HEK293 (cell line): ENCODE measurements around the gene SNTA1.

Experiments
- CTCF ChIA-PET: fragments of 350-600 bp; formaldehyde crosslinking; extraction: SDS; loops from one replicate; lab custom pipeline; 2021; ENCODE audit warnings: antibody characterized with exemption; lab: Yijun Ruan, JAX
- POLR2A ChIA-PET: fragments of 300-600 bp; formaldehyde crosslinking; extraction: SDS; loops from one replicate; lab custom pipeline; 2020; ENCODE audit warnings: antibody characterized with exemption, inconsistent platforms; lab: Yijun Ruan, JAX
- H3K27ac ChIP-seq: fragments of 200-500 bp; sonication (Bioruptor generic); 2 replicates; pipeline ENCODE4 v1.5.1; 2014; ENCODE audit warnings: low read depth, low read length, control low read depth, inconsistent platforms; ENCODE audit errors: extremely low read depth
- H3K36me3 ChIP-seq, 2 experiments: fragments of 200-500 bp in 1 of 2; sonication (Bioruptor generic) in 1 of 2; 1 replicate in 1 of 2; 2 replicates in 1 of 2; pipeline ENCODE4 v1.5.1; 2014 to 2017; ENCODE audit warnings: inconsistent platforms in 2 of 2, low read length in 2 of 2; ENCODE audit not compliant: control insufficient read depth in 2 of 2, insufficient read depth in 1 of 2
- H3K4me1 ChIP-seq: fragments of 200-500 bp; sonication (Bioruptor generic); 2 replicates; pipeline ENCODE4 v1.5.1; 2014; ENCODE audit warnings: mild to moderate bottlenecking, low read length, inconsistent platforms; ENCODE audit not compliant: control insufficient read depth, insufficient read depth
- H3K4me3 ChIP-seq: 2 replicates; pipeline ENCODE4 v1.5.1; 2011; ENCODE audit warnings: low read depth, mild to moderate bottlenecking, control low read depth, low read length, moderate library complexity
- H3K9me3 ChIP-seq: fragments of 200-500 bp; sonication (Bioruptor generic); 2 replicates; pipeline ENCODE4 v1.5.1; 2014; ENCODE audit warnings: low read depth, low read length, inconsistent platforms; ENCODE audit not compliant: control insufficient read depth, insufficient read depth
- ELK4 ChIP-seq: IDR thresholded peaks from 2 replicates; pipeline ENCODE4 v1.6.1; 2011; ENCODE audit warnings: mild to moderate bottlenecking, low read depth, low read length, borderline replicate concordance
- PRDM1 ChIP-seq: fragments of 450-650 bp; formaldehyde crosslinking; IDR thresholded peaks from 2 replicates; pipeline ENCODE4; 2016; ENCODE audit warnings: missing biosample characterization, missing genetic modification characterization
- SCRT2 ChIP-seq: fragments of 450-650 bp; formaldehyde crosslinking; IDR thresholded peaks from 2 replicates; pipeline ENCODE4 v1.5.1; 2016; ENCODE audit warnings: missing biosample characterization, missing genetic modification characterization
- SETDB1 ChIP-seq: IDR thresholded peaks from one replicate; pipeline ENCODE4 v1.6.1; 2017; ENCODE audit warnings: mild to moderate bottlenecking, low read length, moderate library complexity, mixed read lengths; ENCODE audit not compliant: insufficient read length
- SP7 ChIP-seq: fragments of 450-650 bp; formaldehyde crosslinking; IDR thresholded peaks from 2 replicates; pipeline ENCODE4 v1.5.1; 2016; ENCODE audit warnings: missing biosample characterization, missing genetic modification characterization
- ZBTB1 ChIP-seq: fragments of 450-650 bp; formaldehyde crosslinking; IDR thresholded peaks from 2 replicates; pipeline ENCODE4 v1.5.1; 2016; ENCODE audit warnings: missing biosample characterization, missing genetic modification characterization
- ZBTB10 ChIP-seq: fragments of 450-650 bp; formaldehyde crosslinking; IDR thresholded peaks from 2 replicates; pipeline ENCODE4 v1.5.1; 2016; ENCODE audit warnings: missing biosample characterization, missing genetic modification characterization
- ZBTB48 ChIP-seq: fragments of 450-650 bp; formaldehyde crosslinking; IDR thresholded peaks from 2 replicates; pipeline ENCODE4 v1.5.1; 2016; ENCODE audit warnings: missing biosample characterization, missing genetic modification characterization
- ZNF174 ChIP-seq: fragments of 450-650 bp; formaldehyde crosslinking; IDR thresholded peaks from 2 replicates; pipeline ENCODE4 v1.5.0; 2017; ENCODE audit warnings: missing biosample characterization, mild to moderate bottlenecking, missing genetic modification characterization
- ZNF394 ChIP-seq: fragments of 450-650 bp; formaldehyde crosslinking; IDR thresholded peaks from 2 replicates; pipeline ENCODE4 v1.5.1; 2016; ENCODE audit warnings: missing biosample characterization, missing genetic modification characterization, mild to moderate bottlenecking, moderate library complexity, borderline replicate concordance
- ZNF473 ChIP-seq: fragments of 450-650 bp; formaldehyde crosslinking; IDR thresholded peaks from 2 replicates; pipeline ENCODE4 v1.5.1; 2017; ENCODE audit warnings: missing biosample characterization, missing genetic modification characterization
- ZNF664 ChIP-seq: fragments of 450-650 bp; formaldehyde crosslinking; IDR thresholded peaks from 2 replicates; pipeline ENCODE4 v1.5.1; 2016; ENCODE audit warnings: missing biosample characterization, missing genetic modification characterization
- ZNF707 ChIP-seq: fragments of 450-650 bp; formaldehyde crosslinking; IDR thresholded peaks from 2 replicates; pipeline ENCODE4 v1.5.1; 2016; ENCODE audit warnings: missing biosample characterization, missing genetic modification characterization
- TF ChIP-seq, protein P1 (sequence below): fragments of 450-650 bp; formaldehyde crosslinking; IDR thresholded peaks from 2 replicates; pipeline ENCODE4 v1.5.1; 2017; ENCODE audit warnings: missing biosample characterization, missing genetic modification characterization
- TF ChIP-seq, protein P2 (sequence below): fragments of 450-650 bp; formaldehyde crosslinking; IDR thresholded peaks from 2 replicates; pipeline ENCODE4 v1.5.1; 2017; ENCODE audit warnings: missing biosample characterization, mild to moderate bottlenecking, missing genetic modification characterization, moderate library complexity
- TF ChIP-seq, protein P3 (sequence below): fragments of 450-650 bp; formaldehyde crosslinking; IDR thresholded peaks from 2 replicates; pipeline ENCODE4 v1.5.1; 2016; ENCODE audit warnings: missing biosample characterization, missing genetic modification characterization
- TF ChIP-seq, protein P4 (sequence below): sonication (generic); formaldehyde crosslinking; IDR thresholded peaks from 2 replicates; pipeline ENCODE4 v1.8.1; 2022; ENCODE audit warnings: mild to moderate bottlenecking, moderate library complexity, missing genetic modification reagents
- TF ChIP-seq, protein P5 (sequence below): fragments of 450-650 bp; formaldehyde crosslinking; IDR thresholded peaks from 2 replicates; pipeline ENCODE4 v1.5.1; 2016; ENCODE audit warnings: missing biosample characterization, missing genetic modification characterization, low read depth

Gene SNTA1

DNA sequence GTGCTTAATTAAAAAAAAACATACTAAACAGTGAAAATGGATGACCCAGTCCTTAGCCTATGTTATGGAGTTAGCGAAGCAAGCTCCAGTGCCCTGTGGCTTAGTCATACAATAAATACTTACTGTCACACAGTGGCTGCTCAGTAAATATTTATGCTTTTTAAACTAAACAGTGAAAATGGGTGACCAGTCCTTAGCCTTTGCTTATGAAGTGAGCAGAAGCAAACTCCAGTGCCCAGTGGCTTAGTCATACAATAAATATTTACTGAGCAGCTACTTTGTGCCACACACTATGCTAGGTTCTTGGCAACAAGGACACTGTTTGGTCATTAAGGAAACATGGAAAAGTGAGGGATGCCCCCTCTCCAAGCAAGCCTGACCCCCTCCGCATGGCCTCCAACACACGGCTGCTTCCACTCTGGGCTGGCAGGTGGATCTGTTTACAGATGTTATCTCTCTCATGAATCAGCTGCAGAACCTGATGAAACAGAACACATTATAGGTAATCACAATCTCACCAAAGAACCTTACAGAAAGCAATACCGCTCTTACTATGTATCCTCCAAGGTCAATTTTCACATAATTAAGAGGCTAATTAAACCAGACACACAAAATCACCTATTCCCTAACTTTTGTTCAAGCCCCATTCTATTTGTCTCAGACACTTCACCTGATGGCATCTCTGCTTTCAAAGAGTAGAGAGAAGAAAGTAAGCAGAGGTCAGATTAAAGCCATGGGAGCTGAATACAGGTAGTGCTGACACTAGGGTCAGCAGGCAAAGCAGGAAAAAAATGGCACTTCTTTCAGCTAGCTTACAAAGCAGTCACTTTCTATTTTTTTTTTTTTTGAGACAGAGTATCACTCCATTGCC, 69.6 kb downstream of the SNTA1 start:
- no peak overlapping the region for H3K4me3 ChIP-seq
- ChIA-PET POLR2A (no interaction called here), CTCF (no interaction called here)
- no peaks in the 10 kb centered on the region for H3K9me3 ChIP-seq
- peak; percentile 80; the same call in 1 of the 2 replicates for TF ChIP-seq ZNF664 (tag by site-specific recombination)
- TF ChIP-seq SCRT2: no peak
- H3K4me1 ChIP-seq: no peaks in the 10 kb centered on the region
- no peak overlapping the region for H3K27ac ChIP-seq
- H3K36me3 ChIP-seq: peaks cover 27 to 70% of the 10 kb centered on the region in 2 experiments; a peak in 2 of 3 replicates

- CTCF ChIA-PET: no interaction called here
- Histone ChIP-seq H3K9me3 (no peaks in the 10 kb centered on the region), H3K4me1 (no peaks in the 10 kb centered on the region), H3K36me3 (peaks cover 27 to 63% of the 10 kb centered on the region in 2 experiments; a peak in 2 of 3 replicates), H3K27ac (no peak overlapping the region), H3K4me3 (no peak overlapping the region)
- TF ChIP-seq, protein P1, sequence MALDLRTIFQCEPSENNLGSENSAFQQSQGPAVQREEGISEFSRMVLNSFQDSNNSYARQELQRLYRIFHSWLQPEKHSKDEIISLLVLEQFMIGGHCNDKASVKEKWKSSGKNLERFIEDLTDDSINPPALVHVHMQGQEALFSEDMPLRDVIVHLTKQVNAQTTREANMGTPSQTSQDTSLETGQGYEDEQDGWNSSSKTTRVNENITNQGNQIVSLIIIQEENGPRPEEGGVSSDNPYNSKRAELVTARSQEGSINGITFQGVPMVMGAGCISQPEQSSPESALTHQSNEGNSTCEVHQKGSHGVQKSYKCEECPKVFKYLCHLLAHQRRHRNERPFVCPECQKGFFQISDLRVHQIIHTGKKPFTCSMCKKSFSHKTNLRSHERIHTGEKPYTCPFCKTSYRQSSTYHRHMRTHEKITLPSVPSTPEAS (tag by site-specific recombination): peak; percentile 96
- no peak for TF ChIP-seq ZNF174 (tag by site-specific recombination)
- TF ChIP-seq, protein P2, sequence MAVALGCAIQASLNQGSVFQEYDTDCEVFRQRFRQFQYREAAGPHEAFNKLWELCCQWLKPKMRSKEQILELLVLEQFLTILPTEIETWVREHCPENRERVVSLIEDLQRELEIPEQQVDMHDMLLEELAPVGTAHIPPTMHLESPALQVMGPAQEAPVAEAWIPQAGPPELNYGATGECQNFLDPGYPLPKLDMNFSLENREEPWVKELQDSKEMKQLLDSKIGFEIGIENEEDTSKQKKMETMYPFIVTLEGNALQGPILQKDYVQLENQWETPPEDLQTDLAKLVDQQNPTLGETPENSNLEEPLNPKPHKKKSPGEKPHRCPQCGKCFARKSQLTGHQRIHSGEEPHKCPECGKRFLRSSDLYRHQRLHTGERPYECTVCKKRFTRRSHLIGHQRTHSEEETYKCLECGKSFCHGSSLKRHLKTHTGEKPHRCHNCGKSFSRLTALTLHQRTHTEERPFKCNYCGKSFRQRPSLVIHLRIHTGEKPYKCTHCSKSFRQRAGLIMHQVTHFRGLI (tag by site-specific recombination): no peak
- POLR2A ChIA-PET: no interaction called here
Observed at GRCh38 chr20:33372993-33373441, 70.5 kb downstream of the SNTA1 start.

DNA sequence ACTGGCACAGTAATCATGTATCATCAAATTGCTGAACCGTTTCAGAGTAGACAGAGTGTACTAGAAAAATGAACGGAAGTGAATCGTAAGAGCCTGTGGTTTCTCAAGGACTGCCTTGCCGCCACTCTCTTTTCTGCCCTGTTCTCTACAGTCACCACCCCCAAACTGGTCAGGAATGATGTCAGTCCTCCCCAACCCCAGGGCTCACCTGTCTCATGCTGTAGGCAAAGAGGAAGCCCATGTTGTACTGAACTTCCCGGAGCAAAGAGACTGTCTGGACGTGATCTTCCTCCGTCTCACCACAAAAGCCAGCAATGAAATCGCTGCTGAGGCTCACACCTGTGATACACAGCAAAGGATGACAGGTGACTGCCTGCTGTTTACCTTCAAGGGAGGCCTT, 73.3 kb downstream of the SNTA1 start:
- Histone ChIP-seq H3K4me3 (no peak overlapping the region), H3K27ac (no peak overlapping the region), H3K36me3 (peaks cover 32 to 73% of the 10 kb centered on the region in 2 experiments), H3K9me3 (no peaks in the 10 kb centered on the region), H3K4me1 (no peaks in the 10 kb centered on the region)
- CTCF ChIA-PET: no interaction called here
- POLR2A ChIA-PET: no interaction called here
- TF ChIP-seq, protein P3, sequence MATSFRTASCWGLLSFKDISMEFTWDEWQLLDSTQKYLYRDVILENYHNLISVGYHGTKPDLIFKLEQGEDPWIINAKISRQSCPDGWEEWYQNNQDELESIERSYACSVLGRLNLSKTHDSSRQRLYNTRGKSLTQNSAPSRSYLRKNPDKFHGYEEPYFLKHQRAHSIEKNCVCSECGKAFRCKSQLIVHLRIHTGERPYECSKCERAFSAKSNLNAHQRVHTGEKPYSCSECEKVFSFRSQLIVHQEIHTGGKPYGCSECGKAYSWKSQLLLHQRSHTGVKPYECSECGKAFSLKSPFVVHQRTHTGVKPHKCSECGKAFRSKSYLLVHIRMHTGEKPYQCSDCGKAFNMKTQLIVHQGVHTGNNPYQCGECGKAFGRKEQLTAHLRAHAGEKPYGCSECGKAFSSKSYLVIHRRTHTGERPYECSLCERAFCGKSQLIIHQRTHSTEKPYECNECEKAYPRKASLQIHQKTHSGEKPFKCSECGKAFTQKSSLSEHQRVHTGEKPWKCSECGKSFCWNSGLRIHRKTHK (tag by site-specific recombination): no peak
- no peak for TF ChIP-seq SP7
- no peak for TF ChIP-seq ZNF473
- no peak for TF ChIP-seq ELK4
- no peak for TF ChIP-seq ZBTB48 (tag by site-specific recombination)
- TF ChIP-seq, protein P4, sequence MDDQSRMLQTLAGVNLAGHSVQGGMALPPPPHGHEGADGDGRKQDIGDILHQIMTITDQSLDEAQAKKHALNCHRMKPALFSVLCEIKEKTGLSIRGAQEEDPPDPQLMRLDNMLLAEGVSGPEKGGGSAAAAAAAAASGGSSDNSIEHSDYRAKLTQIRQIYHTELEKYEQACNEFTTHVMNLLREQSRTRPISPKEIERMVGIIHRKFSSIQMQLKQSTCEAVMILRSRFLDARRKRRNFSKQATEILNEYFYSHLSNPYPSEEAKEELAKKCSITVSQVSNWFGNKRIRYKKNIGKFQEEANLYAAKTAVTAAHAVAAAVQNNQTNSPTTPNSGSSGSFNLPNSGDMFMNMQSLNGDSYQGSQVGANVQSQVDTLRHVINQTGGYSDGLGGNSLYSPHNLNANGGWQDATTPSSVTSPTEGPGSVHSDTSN: no peak
- no peak for TF ChIP-seq ZBTB1 (tag by site-specific recombination)
- TF ChIP-seq ZBTB10 (tag by site-specific recombination): no peak
- TF ChIP-seq PRDM1 (tag by site-specific recombination): no peak
- TF ChIP-seq ZNF707: no peak
- TF ChIP-seq SETDB1: no peak
- TF ChIP-seq, protein P5, sequence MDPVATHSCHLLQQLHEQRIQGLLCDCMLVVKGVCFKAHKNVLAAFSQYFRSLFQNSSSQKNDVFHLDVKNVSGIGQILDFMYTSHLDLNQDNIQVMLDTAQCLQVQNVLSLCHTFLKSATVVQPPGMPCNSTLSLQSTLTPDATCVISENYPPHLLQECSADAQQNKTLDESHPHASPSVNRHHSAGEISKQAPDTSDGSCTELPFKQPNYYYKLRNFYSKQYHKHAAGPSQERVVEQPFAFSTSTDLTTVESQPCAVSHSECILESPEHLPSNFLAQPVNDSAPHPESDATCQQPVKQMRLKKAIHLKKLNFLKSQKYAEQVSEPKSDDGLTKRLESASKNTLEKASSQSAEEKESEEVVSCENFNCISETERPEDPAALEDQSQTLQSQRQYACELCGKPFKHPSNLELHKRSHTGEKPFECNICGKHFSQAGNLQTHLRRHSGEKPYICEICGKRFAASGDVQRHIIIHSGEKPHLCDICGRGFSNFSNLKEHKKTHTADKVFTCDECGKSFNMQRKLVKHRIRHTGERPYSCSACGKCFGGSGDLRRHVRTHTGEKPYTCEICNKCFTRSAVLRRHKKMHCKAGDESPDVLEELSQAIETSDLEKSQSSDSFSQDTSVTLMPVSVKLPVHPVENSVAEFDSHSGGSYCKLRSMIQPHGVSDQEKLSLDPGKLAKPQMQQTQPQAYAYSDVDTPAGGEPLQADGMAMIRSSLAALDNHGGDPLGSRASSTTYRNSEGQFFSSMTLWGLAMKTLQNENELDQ (tag by site-specific recombination): no peak
- no peak for TF ChIP-seq ZNF394 (tag by site-specific recombination)
